Measurements from ENCODE around the gene RTN4. TPM values are rescaled to one million over a fixed set of nuclear protein-coding genes. Genes with fewer than 3 reads are reported as not detected.

Gene RTN4
- total and polyA plus RNA-seq, 2 experiments from 2014 or later, result 218 to 221 TPM

DNA sequence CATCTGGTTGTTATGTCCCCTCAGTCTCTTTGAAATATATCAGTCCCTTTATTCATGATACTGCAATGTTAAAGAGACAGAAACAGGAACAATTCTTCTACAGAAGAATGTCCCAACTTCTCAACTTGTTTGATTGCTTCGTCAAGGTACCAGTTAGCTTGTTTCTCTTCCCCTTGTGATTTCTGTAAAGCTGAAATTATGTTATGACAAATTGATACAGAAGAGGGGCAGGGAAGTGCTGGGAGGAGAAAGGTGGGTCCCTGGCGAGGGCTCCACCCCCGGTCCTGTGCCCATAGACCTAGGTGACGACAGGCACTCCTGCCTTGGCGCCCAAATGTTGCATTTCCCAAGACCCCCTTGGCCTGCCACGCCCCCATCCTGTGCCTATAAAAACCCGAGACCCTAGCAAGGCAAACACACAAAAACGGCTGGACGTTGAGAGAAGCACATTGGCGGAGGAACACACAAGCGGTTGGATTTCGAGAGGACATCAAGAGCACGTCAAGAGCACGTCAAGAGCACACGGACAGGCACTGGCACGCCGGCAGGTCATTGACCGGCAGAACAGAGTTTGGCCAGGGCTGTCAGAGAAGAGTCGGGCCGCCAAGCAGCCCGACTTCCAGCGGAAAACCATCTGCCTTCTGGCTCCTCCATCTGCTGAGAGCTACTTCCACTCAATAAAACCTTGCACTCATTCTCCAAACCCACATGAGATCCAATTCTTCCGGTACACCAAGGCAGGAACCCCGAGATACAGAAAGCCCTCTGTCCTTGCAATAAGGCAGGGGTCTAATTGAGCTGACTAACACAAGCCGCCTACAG is 11.5 kb upstream of the RTN4 start:
- Histone ChIP-seq H3K4me1 (ENCODE audit: insufficient read depth) (no peaks in the 10 kb centered on the region), H3K27ac (ENCODE audit: low read depth) (no peak overlapping the region), H3K4me2 (no peak overlapping the region), H3K4me3 (no peak overlapping the region), H2AFZ (no peak overlapping the region), H3K9me2 (ENCODE audit: insufficient read depth) (no peaks in the 10 kb centered on the region), H3K36me3 (ENCODE audit: insufficient read depth) (no peaks in the 10 kb centered on the region), H3K79me2 (replicated peaks; ENCODE audit: insufficient read depth) (no peaks in the 10 kb centered on the region), H3K27me3 (ENCODE audit: insufficient read depth) (no peaks in the 10 kb centered on the region), H4K20me1 (replicated peaks; ENCODE audit: insufficient read depth) (no peaks in the 10 kb centered on the region), H3F3A (replicated peaks; ENCODE audit: low read depth) (no peaks in the 10 kb centered on the region)
- H3K27ac Mint-ChIP-seq, result no peak overlapping the region
- H3K27me3 Mint-ChIP-seq (ENCODE audit: insufficient read depth, low read depth, poor library complexity), result peaks cover 3% of the 10 kb centered on the region
- no peak for DNase-seq (ENCODE audit: low spot score)
- no peaks in the 10 kb centered on the region for H3K4me1 Mint-ChIP-seq
- no peaks in the 10 kb centered on the region for H3K36me3 Mint-ChIP-seq (ENCODE audit: low read depth)
- no peak for ATAC-seq
- H3K9me3 Mint-ChIP-seq, result no peaks in the 10 kb centered on the region
- TF ChIP-seq, protein P1, sequence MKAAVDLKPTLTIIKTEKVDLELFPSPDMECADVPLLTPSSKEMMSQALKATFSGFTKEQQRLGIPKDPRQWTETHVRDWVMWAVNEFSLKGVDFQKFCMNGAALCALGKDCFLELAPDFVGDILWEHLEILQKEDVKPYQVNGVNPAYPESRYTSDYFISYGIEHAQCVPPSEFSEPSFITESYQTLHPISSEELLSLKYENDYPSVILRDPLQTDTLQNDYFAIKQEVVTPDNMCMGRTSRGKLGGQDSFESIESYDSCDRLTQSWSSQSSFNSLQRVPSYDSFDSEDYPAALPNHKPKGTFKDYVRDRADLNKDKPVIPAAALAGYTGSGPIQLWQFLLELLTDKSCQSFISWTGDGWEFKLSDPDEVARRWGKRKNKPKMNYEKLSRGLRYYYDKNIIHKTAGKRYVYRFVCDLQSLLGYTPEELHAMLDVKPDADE (IDR thresholded peaks at IDR 0.05), result no peak
- TF ChIP-seq CREB1 (CRISPR knock-in tag; IDR thresholded peaks at IDR 0.05; ENCODE audit: low read depth) (no peak), STAT1 (IDR thresholded peaks at IDR 0.05; ENCODE audit: unreplicated experiment) (no peak), POLR2AphosphoS5 (IDR thresholded peaks at IDR 0.05; ENCODE audit: low read depth) (no peak), JUNB (IDR thresholded peaks at IDR 0.05; ENCODE audit: unreplicated experiment) (no peak), ZNF114 (CRISPR knock-in tag; IDR thresholded peaks at IDR 0.05) (no peak)
- TF ChIP-seq, protein P2, sequence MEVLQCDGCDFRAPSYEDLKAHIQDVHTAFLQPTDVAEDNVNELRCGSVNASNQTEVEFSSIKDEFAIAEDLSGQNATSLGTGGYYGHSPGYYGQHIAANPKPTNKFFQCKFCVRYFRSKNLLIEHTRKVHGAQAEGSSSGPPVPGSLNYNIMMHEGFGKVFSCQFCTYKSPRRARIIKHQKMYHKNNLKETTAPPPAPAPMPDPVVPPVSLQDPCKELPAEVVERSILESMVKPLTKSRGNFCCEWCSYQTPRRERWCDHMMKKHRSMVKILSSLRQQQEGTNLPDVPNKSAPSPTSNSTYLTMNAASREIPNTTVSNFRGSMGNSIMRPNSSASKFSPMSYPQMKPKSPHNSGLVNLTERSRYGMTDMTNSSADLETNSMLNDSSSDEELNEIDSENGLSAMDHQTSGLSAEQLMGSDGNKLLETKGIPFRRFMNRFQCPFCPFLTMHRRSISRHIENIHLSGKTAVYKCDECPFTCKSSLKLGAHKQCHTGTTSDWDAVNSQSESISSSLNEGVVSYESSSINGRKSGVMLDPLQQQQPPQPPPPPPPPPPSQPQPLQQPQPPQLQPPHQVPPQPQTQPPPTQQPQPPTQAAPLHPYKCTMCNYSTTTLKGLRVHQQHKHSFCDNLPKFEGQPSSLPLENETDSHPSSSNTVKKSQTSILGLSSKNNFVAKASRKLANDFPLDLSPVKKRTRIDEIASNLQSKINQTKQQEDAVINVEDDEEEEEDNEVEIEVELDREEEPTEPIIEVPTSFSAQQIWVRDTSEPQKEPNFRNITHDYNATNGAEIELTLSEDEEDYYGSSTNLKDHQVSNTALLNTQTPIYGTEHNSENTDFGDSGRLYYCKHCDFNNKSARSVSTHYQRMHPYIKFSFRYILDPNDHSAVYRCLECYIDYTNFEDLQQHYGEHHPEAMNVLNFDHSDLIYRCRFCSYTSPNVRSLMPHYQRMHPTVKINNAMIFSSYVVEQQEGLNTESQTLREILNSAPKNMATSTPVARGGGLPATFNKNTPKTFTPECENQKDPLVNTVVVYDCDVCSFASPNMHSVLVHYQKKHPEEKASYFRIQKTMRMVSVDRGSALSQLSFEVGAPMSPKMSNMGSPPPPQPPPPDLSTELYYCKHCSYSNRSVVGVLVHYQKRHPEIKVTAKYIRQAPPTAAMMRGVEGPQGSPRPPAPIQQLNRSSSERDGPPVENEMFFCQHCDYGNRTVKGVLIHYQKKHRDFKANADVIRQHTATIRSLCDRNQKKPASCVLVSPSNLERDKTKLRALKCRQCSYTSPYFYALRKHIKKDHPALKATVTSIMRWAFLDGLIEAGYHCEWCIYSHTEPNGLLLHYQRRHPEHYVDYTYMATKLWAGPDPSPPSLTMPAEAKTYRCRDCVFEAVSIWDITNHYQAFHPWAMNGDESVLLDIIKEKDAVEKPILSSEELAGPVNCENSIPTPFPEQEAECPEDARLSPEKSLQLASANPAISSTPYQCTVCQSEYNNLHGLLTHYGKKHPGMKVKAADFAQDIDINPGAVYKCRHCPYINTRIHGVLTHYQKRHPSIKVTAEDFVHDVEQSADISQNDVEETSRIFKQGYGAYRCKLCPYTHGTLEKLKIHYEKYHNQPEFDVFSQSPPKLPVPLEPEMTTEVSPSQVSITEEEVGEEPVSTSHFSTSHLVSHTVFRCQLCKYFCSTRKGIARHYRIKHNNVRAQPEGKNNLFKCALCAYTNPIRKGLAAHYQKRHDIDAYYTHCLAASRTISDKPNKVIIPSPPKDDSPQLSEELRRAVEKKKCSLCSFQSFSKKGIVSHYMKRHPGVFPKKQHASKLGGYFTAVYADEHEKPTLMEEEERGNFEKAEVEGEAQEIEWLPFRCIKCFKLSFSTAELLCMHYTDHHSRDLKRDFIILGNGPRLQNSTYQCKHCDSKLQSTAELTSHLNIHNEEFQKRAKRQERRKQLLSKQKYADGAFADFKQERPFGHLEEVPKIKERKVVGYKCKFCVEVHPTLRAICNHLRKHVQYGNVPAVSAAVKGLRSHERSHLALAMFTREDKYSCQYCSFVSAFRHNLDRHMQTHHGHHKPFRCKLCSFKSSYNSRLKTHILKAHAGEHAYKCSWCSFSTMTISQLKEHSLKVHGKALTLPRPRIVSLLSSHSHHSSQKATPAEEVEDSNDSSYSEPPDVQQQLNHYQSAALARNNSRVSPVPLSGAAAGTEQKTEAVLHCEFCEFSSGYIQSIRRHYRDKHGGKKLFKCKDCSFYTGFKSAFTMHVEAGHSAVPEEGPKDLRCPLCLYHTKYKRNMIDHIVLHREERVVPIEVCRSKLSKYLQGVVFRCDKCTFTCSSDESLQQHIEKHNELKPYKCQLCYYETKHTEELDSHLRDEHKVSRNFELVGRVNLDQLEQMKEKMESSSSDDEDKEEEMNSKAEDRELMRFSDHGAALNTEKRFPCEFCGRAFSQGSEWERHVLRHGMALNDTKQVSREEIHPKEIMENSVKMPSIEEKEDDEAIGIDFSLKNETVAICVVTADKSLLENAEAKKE (CRISPR knock-in tag; IDR thresholded peaks at IDR 0.05), result no peak
- TF ChIP-seq, protein P3, sequence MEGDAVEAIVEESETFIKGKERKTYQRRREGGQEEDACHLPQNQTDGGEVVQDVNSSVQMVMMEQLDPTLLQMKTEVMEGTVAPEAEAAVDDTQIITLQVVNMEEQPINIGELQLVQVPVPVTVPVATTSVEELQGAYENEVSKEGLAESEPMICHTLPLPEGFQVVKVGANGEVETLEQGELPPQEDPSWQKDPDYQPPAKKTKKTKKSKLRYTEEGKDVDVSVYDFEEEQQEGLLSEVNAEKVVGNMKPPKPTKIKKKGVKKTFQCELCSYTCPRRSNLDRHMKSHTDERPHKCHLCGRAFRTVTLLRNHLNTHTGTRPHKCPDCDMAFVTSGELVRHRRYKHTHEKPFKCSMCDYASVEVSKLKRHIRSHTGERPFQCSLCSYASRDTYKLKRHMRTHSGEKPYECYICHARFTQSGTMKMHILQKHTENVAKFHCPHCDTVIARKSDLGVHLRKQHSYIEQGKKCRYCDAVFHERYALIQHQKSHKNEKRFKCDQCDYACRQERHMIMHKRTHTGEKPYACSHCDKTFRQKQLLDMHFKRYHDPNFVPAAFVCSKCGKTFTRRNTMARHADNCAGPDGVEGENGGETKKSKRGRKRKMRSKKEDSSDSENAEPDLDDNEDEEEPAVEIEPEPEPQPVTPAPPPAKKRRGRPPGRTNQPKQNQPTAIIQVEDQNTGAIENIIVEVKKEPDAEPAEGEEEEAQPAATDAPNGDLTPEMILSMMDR (conservative IDR thresholded peaks at IDR 0.05; ENCODE audit: low read depth in 2 of 2), result no peak
- H3K4me3 Mint-ChIP-seq, result no peak overlapping the region

All from GM23338 (cell line).